GM23248 (cell line): Measurements from ENCODE around the gene PROM1.

Experiments used
- EZH2 ChIP-seq: fragments of 200-600 bp; sonication (generic); IDR thresholded peaks from 2 replicates; pipeline ENCODE4 v1.6.1; 2018; ENCODE audit warnings: antibody characterized with exemption, mild to moderate bottlenecking; ENCODE audit not compliant: insufficient read depth, poor library complexity, severe bottlenecking
- EZH2phosphoT487 ChIP-seq: fragments of 200-600 bp; sonication (generic); IDR thresholded peaks from 2 replicates; pipeline ENCODE4 v1.6.1; 2018; ENCODE audit warnings: antibody characterized with exemption, moderate library complexity, mild to moderate bottlenecking, low read depth; ENCODE audit not compliant: insufficient read depth

- no peak for TF ChIP-seq EZH2
- no peak for TF ChIP-seq EZH2phosphoT487
Observed at GRCh38 chr4:16055471-16055870, 28.4 kb downstream of the PROM1 start.
